Body of pancreas (tissue), 4 donors: ENCODE results near the gene PLEKHM2. TPM values are rescaled to one million over a fixed set of nuclear protein-coding genes. Genes with fewer than 3 reads are reported as not detected.
A peak's percentile ranks its signal among the peaks of the same experiment; 100 is the strongest.

Source experiments
- ATAC-seq: fragments of 150-250 bp; one replicate; pipeline ENCODE4 v1.9.1; 2016
- DNase-seq, 4 donors: peaks; one replicate each; pipeline ENCODE4 v3.0.0-alpha.2; 2019
- H3K27ac ChIP-seq, 4 donors: fragments of 200-600 bp; sonication (generic); 1 replicate in 3 of 4; 2 replicates in 1 of 4; pipeline versions ENCODE4 v1.5.1 to v1.6.1; 2016 to 2019; ENCODE audit warnings: mild to moderate bottlenecking in 1 of 4, mixed read lengths in 1 of 4, moderate library complexity in 1 of 4
- H3K27me3 ChIP-seq, 2 donors: fragments of 200-600 bp; sonication (generic); one replicate each; pipeline ENCODE4 v1.6.0; 2016; ENCODE audit warnings: mild to moderate bottlenecking in 1 of 2
- H3K36me3 ChIP-seq, 2 donors: fragments of 200-600 bp; sonication (generic); replicated peaks in 1 of 2; 2 replicates each; pipeline ENCODE4 v1.5.1; 2016; ENCODE audit warnings: low read depth in 2 of 2; ENCODE audit not compliant: insufficient read depth in 1 of 2
- H3K4me1 ChIP-seq: fragments of 200-600 bp; sonication (generic); one replicate; pipeline ENCODE4 v1.6.0; 2016
- H3K4me3 ChIP-seq, 2 donors: fragments of 200-600 bp; sonication (generic); 1 replicate in 1 of 2; 2 replicates in 1 of 2; pipeline ENCODE4 v1.5.1; 2016 to 2019
- H3K9me3 ChIP-seq, 3 donors: fragments of 200-600 bp; sonication (generic); 1 replicate in 2 of 3; 2 replicates in 1 of 3; pipeline ENCODE4 v1.5.1; 2016
- CTCF ChIP-seq, 7 experiments: fragments of 450-650 bp in 4 of 7; fragments of 200-600 bp in 3 of 7; sonication (generic) in 3 of 7; IDR thresholded peaks; one replicate each; pipeline ENCODE4 v1.5.1; 2016 to 2019; ENCODE audit warnings: antibody characterized with exemption in 7 of 7
- POLR2A ChIP-seq, 3 donors: fragments of 450-650 bp; IDR thresholded peaks; one replicate each; pipeline ENCODE4 v1.6.1; 2016; ENCODE audit warnings: antibody characterized with exemption in 3 of 3, mild to moderate bottlenecking in 2 of 3
- WGBS, 2 donors: methylation state at CpG; one replicate each; pipeline ENCODE4 v1.1.5; 2017; 5-methylcytosine and 5-hydroxymethylcytosine counted together
- intact Hi-C: fragments of 100-400 bp; cut with DNase I; formaldehyde crosslinking; loops from one replicate; pipeline ENCODE4 v1.15.1; 2023
- total RNA-seq, 2 donors: library from RNA; depleted of rRNA; stranded (reverse); fragments of >200 nt; gene quantifications; one replicate each; pipeline ENCODE4 v1.1.0, GENCODE V29; 2016

PLEKHM2 gene
- total RNA-seq, 2 donors from 2014 or later, result 18.1 to 31.6 TPM

GRCh38 chr1:15758953-15759661 lies 75.0 kb downstream of the PLEKHM2 start:
- ATAC-seq (peak; percentile 45), DNase-seq (peak in 1 of 4 donors; percentile 40)
- H3K9me3 ChIP-seq, result no peaks in the 10 kb centered on the region
- peak in 2 of 3 donors; percentile 22 to 37 for TF ChIP-seq POLR2A (IDR thresholded peaks at IDR 0.05)
- no peak for TF ChIP-seq CTCF (IDR thresholded peaks at IDR 0.05)
- H3K27ac ChIP-seq, result peak overlapping the region in 3 of 4 donors; percentile 46 to 75 (median 48)
- peak overlapping the region; percentile 6 to 67 for H3K4me3 ChIP-seq
- H3K36me3 ChIP-seq, result no peaks in the 10 kb centered on the region
- no peaks in the 10 kb centered on the region for H3K27me3 ChIP-seq
- peaks cover 47% of the 10 kb centered on the region for H3K4me1 ChIP-seq
- intact Hi-C loops, result no loop called here
- WGBS, 2 donors, result 8 to 60% methylated on average over 1 to 50 of the region's 58 CpGs

- no peak overlapping the region for H3K4me3 ChIP-seq
- TF ChIP-seq POLR2A (IDR thresholded peaks at IDR 0.05) (no peak), CTCF (IDR thresholded peaks at IDR 0.05) (no peak)
- H3K4me1 ChIP-seq, result peaks cover 62% of the 10 kb centered on the region
- no peaks in the 10 kb centered on the region for H3K27me3 ChIP-seq
- 72 to 73% methylated on average over 4 to 12 of the region's 12 CpGs for WGBS, 2 donors
- ATAC-seq, result no peak
- peak in 2 of 4 donors; percentile 31 to 41 for DNase-seq
- H3K27ac ChIP-seq, result peak overlapping the region in 1 of 4 donors; percentile 37
- no peaks in the 10 kb centered on the region for H3K36me3 ChIP-seq
- intact Hi-C loops, result no loop called here
- no peaks in the 10 kb centered on the region for H3K9me3 ChIP-seq
Observed at GRCh38 chr1:15760520-15761211, 76.5 kb downstream of the PLEKHM2 start.

GRCh38 chr1:15761366-15762128 lies 77.4 kb downstream of the PLEKHM2 start:
- H3K36me3 ChIP-seq, result no peaks in the 10 kb centered on the region
- H3K9me3 ChIP-seq, result no peaks in the 10 kb centered on the region
- intact Hi-C loops, result no loop called here
- WGBS, 2 donors, result 49 to 53% methylated on average over 8 of the region's 8 CpGs
- H3K27me3 ChIP-seq, result no peaks in the 10 kb centered on the region
- TF ChIP-seq POLR2A (IDR thresholded peaks at IDR 0.05), result no peak
- ATAC-seq (no peak), DNase-seq (no peak)
- H3K4me1 ChIP-seq, result peaks cover 63% of the 10 kb centered on the region
- peak overlapping the region in 1 of 4 donors; percentile 37 for H3K27ac ChIP-seq
- no peak overlapping the region for H3K4me3 ChIP-seq

GRCh38 chr1:15762546-15762945 lies 78.4 kb downstream of the PLEKHM2 start:
- H3K9me3 ChIP-seq, result no peaks in the 10 kb centered on the region
- DNase-seq, result no peak
- no peaks in the 10 kb centered on the region for H3K27me3 ChIP-seq
- 77 to 90% methylated on average over 6 to 10 of the region's 10 CpGs for WGBS, 2 donors
- TF ChIP-seq CTCF (IDR thresholded peaks at IDR 0.05) (no peak), POLR2A (IDR thresholded peaks at IDR 0.05) (no peak)
- H3K27ac ChIP-seq, result no peak overlapping the region
- intact Hi-C loops, result no loop called here
- H3K4me1 ChIP-seq, result peaks cover 55% of the 10 kb centered on the region
- no peak overlapping the region for H3K4me3 ChIP-seq
- ATAC-seq, result no peak
- no peaks in the 10 kb centered on the region for H3K36me3 ChIP-seq

- Histone ChIP-seq H3K27me3 (no peaks in the 10 kb centered on the region), H3K36me3 (no peaks in the 10 kb centered on the region), H3K27ac (peak overlapping the region; percentile 77 to 90 (median 87)), H3K9me3 (no peaks in the 10 kb centered on the region), H3K4me3 (no peak overlapping the region), H3K4me1 (peaks cover 41% of the 10 kb centered on the region)
- WGBS, 2 donors, result 18 to 25% methylated on average over 6 to 10 of the region's 10 CpGs
- TF ChIP-seq POLR2A (IDR thresholded peaks at IDR 0.05) (peak; percentile 57 to 58 (median 58)), CTCF (IDR thresholded peaks at IDR 0.05) (no peak)
- ATAC-seq (peak; percentile 92), DNase-seq (peak; percentile 86 to 94 (median 93))
- intact Hi-C loops, result no loop called here
Observed at GRCh38 chr1:15764269-15764764, 80.2 kb downstream of the PLEKHM2 start.
